GM19099 (cell line): Measurements from ENCODE around the gene LAMC1.

ENCODE experiments used
- POLR2A ChIP-seq: IDR thresholded peaks from 3 replicates; pipeline ENCODE4 v1.6.1; 2011; ENCODE audit warnings: low read depth; ENCODE audit not compliant: insufficient read length; ENCODE audit errors: extremely low read depth

The LAMC1 gene

DNA sequence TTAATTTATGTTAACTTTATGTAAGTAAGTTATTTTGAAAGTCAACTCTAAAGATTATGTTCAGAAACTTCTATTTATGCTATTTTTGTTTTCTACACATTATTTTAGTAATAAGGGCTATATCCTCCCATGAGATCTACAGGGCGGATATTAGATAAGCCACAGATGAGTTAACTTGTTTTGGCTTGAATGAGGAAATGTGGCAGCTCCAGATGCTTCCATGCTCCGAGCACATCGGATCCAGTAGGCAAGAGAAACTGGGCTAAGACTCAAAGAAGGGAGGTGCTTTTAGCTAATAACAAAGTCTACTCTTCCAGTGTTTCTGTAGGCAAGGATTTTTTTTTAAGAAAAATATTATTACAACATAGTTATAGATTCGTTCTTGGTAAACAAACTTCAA is 20.0 kb upstream of the LAMC1 start:
- TF ChIP-seq POLR2A = no peak

DNA sequence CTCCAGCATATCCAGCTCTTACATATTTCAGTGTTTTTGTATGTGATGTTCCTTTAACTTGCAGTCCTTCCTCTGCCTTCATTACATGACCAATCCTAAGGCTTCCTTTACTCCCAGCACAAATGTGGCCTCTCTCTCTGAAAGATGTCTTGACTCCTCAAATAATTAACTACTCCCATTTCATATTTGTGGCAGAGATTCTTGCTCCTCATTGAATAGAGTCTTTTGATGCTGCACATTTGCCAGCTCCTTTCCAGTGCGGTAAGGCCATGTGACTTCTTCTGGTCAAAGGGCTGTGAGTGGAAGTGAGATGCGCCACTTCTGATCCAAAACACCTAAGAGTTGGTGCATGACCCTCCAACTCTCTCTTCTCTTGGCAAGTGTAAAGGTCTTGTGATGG is 19.1 kb upstream of the LAMC1 start:
- no peak for TF ChIP-seq POLR2A

DNA sequence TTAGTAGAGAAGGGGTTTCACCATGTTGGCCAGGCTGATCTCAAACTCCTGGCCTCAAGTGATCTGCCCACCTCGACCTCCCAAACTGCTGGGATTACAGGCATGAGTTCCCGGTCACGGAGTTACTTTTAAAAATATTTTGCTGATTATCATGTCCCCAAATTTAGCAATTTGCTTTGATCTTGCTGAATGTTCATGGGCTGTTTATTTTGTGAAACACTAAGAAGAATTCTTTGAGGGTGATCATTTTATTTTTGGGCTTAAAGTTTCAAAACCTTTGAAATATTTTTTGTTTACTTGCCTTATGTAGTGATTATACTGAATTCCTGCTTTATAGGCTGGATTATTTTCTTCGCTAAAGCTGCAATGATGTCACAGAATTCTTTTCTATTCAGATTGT is 11.4 kb upstream of the LAMC1 start:
- TF ChIP-seq POLR2A = no peak

DNA sequence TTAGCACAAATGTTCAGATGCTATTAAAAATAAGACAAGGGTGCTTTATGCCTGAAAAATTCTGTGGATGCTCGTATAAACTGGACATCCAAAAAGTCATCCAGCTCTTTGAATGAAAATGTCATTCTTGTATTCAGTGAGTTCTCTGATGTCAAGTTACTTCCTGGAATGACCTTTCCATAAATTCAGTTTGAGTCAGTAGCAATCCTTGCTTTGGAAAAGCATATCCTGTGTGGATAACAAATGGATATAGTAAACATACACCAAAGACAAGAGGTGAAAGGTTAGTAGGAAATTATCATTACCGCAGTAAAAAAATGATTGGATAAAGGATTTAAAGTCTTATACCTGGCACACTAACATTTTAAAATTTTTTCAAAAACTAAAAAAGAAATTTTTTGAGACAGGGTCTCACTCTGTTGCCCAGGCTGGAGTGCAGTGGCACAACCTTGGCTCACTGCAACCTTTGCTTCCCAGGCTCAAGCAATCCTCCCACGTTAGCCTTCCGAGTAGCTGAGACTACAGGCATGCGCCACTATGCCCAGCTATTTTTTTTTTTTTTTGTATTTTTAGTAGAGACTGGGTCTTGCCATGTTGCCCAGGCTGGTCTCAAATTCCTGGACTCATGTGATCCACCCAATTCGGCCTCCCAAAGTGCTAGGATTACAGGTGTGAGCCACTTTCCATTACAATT is 10.8 kb upstream of the LAMC1 start:
- TF ChIP-seq POLR2A = no peak

DNA sequence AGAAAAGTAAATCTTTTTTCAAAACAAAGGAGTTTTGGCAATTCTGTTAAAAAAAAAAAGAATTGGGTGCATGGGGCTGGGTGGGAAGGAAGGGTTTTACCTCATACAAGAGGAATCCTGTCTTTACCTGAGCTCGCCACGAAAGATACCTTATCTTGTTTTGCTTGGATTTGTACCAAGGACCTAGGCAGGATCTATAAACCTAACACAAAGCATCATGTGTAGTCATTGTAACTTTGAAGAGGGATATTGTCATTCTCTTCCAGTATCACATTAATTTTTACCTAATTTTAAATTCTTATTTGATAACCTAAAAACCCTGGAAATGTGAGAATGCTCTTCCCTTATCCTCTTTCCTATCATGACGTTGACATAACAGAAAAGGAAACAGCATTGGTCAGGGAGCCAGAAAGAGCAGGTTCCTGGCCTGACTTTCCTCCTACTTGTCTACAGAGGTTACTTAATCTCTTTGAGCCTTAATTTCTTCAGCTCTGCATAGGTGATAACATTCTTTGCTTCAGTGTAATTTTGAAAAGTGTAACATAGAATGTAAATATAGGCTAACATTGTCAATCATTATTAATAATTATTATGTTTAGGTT is 4.0 kb upstream of the LAMC1 start:
- TF ChIP-seq POLR2A = no peak

DNA sequence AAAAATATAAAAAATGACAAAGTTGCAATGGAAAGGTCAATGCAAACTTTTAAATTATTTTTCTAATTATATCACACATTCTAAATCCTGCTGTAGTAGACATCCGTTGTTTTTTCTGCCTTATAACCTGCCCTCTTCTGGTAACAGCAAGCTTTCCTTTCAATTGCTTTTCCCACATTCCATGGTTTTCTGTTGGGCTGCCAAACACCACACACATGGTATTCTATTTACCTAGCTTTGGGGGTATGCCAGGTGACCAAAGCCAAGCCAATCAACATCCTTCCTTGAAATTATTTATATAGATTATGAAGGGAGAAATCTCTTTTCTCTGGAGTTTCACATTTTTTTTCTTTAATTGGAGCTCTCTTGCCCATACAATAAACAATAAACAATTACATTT is 3.4 kb upstream of the LAMC1 start:
- TF ChIP-seq POLR2A = no peak

DNA sequence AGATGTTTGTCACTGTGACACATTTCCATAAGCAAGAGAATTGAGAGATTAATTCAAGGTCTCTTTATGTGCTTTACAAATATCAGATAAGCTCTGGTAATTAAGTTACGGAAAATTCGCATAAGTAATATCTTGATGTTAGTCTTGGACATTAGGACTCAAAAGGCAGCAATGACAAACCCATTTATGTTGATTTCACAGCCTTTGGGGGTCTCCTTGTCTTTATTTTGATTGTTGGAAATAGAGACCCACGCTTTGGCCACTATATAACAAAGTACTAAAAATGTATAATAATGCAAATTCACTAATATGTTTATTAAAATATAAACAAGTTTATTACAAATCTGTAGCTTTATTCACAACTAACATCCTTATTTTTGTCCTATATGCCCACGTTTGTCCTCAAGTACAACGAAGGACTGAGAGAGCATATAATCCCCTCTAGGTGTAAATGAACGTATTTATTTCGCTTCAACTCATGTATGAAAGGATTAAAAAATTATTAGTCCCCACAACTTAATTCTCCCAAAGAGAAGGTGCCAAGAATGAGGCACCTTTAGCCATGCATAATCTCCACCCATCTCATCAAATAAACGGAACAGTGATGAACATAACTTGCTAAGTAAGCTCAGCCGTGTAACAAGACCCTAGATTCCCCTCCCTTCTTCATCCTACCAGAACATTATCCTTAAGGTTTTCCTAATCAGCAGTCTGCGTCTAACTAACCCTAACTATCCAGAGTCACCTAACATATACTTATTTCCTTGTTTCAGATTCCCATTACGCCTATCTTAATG is 1.6 kb upstream of the LAMC1 start:
- no peak for TF ChIP-seq POLR2A

DNA sequence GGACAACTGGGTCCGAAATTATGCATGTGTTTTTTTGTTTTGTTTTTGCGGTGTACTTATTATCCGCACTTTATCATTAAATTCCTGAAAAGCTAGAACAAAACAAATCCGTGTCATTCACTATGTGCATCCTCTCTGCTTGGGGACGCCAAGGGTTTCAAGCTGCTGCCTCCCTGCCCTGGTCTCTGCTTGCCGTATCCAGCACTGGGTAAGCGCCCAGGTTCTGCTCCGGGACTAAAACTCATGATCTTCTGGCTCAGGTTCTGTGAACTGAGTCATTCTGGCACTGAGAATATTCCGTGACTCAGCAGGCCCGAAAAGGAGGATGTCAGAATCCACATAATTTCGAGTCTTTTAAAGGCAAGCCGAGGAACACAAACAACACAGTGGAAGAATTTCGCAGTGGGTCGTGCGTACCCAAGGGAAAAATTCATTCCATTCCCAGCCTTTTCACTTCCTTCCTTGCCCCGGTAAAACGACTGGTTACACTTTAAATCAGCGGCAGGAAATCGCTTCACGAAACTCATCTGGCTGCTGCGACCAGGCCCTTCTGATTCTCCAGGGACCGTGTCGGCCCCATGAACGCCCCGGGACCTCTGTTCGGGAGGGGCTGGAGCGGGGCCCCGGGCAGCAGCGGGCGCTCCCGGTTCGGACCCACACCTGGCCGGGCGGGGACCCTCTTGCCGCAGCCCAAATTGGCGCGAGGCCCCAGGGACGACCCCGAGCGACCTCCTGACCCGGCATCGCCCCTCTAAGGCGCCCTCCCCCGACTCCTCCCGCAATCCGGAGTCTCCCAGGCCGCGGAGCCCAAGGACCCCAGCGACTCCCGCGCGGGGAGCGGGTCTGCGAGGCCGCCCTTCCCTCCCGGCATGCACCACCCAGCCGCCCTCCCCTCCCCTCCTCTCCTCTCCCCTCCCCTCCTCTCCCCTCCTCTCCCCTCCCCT is 746 bp upstream of the LAMC1 start:
- TF ChIP-seq POLR2A = peak; percentile 63

DNA sequence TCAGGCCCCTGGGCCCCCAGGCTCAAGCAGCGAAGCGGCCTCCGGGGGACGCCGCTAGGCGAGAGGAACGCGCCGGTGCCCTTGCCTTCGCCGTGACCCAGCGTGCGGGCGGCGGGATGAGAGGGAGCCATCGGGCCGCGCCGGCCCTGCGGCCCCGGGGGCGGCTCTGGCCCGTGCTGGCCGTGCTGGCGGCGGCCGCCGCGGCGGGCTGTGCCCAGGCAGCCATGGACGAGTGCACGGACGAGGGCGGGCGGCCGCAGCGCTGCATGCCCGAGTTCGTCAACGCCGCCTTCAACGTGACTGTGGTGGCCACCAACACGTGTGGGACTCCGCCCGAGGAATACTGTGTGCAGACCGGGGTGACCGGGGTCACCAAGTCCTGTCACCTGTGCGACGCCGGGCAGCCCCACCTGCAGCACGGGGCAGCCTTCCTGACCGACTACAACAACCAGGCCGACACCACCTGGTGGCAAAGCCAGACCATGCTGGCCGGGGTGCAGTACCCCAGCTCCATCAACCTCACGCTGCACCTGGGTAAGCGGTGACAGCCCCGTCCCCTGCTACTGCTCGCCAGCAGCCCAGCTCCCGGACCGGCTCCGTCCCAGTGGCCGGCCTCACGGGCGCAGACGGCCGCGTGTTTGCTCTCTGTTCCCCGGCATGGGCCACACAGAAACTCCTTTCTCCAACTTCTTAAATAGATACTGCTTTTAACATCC is 539 bp downstream of the LAMC1 start:
- no peak for TF ChIP-seq POLR2A

DNA sequence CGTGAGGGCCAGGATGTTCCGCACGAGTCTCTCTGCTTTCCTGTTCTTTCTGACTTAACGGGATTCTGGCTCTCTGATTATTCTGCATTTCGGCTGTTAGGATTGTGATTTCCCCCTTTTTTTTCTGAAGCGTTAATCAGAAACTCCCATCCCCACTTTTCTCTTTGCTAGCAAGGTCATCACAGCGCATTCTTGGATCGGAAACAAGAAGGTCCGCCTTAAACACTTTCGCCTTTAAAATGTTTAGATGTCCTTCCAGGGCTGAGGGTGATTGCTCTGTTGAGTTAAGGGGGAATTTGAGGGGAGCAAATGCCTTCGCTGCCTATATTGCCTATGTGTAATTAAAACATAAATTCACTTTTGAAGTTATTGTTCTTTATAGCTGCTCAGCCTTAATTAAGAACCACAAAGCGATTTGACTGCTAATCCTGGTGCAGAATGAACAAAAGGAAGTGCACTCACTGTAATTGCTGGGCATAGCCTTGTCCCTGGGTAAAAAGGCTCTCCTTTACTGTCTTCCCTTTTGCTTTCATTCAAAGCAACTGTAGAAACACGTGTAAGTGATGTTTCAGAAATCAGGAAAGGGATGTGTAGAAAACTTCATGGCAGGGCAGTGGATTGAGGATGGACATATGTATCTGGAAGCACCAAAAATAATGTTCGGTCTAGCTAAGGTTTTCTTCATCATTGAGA is 1.2 kb downstream of the LAMC1 start:
- TF ChIP-seq POLR2A = no peak

DNA sequence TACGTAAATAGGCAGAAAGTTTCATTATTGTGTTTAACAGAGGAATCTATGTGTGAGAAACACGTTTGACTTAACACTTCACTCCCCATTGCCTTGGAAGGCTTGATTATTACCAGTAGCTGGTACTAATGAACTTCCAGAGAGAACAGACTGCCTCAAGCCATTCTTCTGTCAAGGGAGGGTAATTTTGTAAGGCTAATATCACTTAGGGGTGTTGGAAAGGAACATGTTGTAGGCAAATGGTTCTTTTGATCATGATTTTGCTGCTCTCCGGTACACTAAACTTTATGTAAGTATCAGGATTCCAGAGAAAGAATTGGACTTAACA is 1.8 kb downstream of the LAMC1 start:
- no peak for TF ChIP-seq POLR2A

DNA sequence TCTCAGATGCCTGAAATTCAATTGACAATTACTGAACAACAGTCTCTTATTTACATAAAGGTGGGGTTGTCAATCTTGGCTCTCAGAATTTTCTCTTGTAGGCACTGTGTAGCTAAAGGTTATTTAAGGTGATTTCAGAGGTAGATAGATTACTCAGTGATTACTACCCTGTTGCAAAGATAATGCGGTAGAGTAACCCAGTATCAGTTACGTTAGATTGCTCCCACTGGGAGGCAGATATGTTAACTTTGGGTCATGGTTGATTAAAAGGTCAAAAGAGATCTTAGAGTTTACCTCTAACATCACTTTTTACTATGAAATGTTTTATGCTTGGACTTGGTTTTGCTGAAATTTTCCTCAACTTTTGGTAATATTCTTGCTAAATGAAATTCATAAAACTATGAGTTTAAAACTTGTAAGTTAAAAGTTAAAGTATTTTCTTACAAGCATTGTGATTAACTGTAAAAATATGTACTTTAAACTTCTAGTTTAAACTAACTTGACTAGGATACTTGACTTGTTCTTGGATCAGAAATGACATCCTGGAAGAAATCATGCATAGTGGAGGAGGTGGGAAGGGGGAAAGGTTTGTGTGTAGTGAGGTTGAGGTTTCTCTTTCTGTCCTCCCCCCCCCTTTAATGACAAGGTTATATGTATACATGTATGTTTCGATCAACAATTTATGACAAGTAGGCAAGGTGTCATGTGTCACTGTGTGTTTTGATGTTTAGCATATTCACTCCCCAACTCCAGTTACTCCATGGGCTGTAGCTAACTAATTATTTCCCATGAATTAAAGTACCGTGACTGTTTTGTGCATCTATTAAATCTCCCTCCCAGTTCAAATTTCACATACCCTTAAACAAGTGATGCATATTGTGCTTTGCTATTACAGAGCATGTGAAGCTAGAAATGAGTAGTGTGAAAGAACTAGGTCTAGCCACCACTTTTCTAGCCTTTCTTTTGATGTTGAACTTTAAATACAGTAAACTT is 2.9 kb downstream of the LAMC1 start:
- no peak for TF ChIP-seq POLR2A

DNA sequence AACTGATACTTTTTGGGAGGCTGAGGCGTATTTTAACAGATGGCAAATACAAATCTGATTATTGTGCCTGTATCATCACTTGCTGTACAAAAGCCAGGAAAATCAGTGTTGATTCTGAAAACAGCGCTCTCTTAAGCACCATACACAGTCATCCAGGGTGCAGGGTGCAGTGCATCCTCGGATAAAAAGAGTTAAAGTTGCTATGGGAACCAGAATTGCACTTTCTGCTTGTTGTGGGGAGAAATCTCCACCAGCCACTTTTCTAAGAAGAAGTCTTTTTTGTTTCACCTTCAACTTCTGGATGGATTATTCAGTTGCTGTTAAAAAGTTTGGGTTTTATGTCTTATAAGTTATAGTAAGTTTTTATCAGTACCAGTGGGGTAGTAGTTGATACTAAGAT is 3.8 kb downstream of the LAMC1 start:
- no peak for TF ChIP-seq POLR2A
